Astrocyte of the spinal cord (primary cell): ENCODE results near the gene HSF4.

ENCODE experiments used
- DNase-seq: peaks from one replicate; pipeline ENCODE4 v3.0.0; 2011; ENCODE audit warnings: low read depth, low spot score
- H3K4me3 ChIP-seq: 2 replicates; pipeline ENCODE4 v1.5.1; 2011; ENCODE audit warnings: low read depth, mild to moderate bottlenecking, low read length, moderate library complexity
- in situ Hi-C: cut with HindIII; loops from 2 replicates; pipeline ENCODE4 v1.10.0; 2017; ENCODE audit warnings: low sequenced_read_pairs
- TF ChIP-seq, protein P1 (sequence below): IDR thresholded peaks from 2 replicates; pipeline ENCODE4 v1.5.1; 2012; ENCODE audit warnings: low read depth, mild to moderate bottlenecking, low read length, inconsistent platforms

The HSF4 gene

DNA sequence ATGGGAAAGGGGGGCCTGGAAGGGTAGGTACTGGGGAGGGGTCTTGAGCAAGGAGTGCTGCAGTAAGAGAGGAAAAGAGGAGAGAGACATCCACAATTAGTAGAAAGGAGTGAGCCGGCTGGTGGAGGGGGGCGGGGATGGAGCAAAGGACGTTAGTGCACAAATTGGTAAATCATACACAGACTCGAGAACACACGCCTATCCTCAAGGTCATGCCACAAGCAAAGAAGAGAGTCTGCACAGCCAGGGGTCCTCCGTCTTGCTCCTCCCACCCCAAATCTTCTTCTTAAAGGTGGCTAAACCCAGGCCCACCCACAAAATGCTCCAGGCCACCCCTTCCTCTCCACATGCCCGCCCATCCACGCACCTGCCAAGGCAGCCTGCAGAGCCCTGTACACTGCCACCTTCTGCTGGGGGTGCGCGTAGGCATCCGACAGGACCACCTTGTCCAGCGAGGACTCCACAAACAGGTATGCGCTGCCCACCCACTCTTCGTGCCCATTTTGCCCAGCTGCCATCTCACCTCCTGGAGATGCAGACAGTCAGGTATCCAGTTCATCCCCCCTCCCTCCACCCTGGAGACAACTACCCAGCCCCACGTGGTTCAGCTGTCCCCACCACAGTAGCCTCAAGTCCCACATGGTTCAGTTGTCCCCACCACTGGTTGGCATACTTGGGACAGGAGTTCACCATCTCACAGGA lies 8.3 kb upstream of the HSF4 start:
- TF ChIP-seq, protein P1, sequence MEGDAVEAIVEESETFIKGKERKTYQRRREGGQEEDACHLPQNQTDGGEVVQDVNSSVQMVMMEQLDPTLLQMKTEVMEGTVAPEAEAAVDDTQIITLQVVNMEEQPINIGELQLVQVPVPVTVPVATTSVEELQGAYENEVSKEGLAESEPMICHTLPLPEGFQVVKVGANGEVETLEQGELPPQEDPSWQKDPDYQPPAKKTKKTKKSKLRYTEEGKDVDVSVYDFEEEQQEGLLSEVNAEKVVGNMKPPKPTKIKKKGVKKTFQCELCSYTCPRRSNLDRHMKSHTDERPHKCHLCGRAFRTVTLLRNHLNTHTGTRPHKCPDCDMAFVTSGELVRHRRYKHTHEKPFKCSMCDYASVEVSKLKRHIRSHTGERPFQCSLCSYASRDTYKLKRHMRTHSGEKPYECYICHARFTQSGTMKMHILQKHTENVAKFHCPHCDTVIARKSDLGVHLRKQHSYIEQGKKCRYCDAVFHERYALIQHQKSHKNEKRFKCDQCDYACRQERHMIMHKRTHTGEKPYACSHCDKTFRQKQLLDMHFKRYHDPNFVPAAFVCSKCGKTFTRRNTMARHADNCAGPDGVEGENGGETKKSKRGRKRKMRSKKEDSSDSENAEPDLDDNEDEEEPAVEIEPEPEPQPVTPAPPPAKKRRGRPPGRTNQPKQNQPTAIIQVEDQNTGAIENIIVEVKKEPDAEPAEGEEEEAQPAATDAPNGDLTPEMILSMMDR: no peak
- in situ Hi-C loops: no loop called here
- no peak overlapping the region for H3K4me3 ChIP-seq

DNA sequence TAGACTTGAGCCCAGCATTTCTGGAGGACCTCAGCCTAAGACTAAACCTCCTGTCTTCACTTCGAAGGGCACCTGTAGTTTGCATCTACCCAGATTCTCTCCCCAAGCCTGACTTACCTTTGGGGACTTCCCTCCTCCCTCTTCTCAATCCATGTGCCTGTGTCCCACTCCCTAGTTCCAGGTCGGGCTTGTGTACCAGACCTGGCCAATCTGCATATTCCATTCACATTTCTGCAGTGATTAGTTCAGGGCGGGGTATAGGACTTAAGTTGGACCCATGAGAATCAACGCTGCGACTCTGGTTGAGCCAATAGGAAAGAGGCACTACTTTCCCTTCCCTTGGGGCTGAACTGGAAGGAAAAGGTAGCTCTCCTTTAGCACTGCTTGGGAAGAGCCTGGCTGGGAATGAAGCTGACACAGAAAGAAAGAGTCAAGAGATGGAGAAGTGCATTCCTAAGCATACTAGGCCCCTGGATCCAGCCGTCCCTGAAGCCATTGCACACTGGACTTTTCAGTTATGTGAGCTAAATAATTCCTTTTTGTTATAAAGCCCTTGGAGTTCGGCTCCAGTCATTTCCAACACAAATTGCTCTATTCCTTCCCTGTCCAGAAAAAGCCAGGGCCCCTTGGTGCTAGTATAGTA lies 7.3 kb upstream of the HSF4 start:
- H3K4me3 ChIP-seq: no peak overlapping the region
- TF ChIP-seq, protein P1: no peak
- in situ Hi-C loops: no loop called here
- DNase-seq: no peak

More for the DNA sequence above, 8.3 kb upstream of the HSF4 start:
- no peak for DNase-seq

DNA sequence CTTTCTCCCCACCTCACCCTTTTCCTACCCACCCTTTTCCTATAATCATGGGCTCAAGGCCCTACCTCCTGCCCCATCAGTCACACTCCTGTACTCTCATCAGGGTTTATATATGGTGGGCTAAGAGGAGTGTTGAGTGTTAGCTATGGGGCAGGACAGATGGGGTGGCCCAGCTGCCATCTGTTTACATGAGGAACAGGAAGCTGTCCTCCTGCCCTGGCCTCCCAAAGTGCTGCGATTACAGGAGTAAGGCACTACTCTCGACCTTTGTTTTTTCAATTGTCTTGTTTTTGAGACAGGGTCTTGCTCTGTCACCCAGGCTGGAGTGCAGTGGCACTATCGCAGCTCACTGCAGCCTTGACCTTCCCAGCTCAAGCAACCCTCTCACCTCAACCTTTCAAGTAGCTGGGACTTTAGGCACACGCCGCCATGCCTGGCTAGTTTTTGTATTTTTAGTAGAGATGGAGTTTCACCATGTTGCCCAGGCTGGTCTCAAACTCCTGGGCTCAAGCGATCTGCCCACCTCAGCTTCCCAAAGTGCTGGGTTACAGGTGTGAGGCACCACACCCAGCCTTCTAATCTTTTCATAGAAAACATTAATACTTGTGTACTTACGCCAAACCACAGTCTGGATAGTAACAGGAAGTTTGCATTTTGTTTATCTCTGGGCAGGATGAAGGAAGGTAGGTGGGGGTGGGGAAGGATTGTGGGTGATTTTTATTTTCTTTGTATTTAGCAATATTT lies 6.5 kb upstream of the HSF4 start:
- TF ChIP-seq, protein P1: no peak
- in situ Hi-C loops: no loop called here
- H3K4me3 ChIP-seq: no peak overlapping the region
- no peak for DNase-seq

- H3K4me3 ChIP-seq: peak overlapping the region; percentile 88
- TF ChIP-seq, protein P1: no peak
- no peak for DNase-seq
- in situ Hi-C loops: no loop called here
These were observed 5.6 kb upstream of the HSF4 start for GRCh38 chr16:67158637-67159600.

- H3K4me3 ChIP-seq: no peak overlapping the region
- in situ Hi-C loops: no loop called here
- TF ChIP-seq, protein P1: no peak
- no peak for DNase-seq
These were observed 2.9 kb upstream of the HSF4 start for GRCh38 chr16:67161595-67162058.
